AG09319 (cell line): ENCODE data around the gene EID1.
A peak's percentile ranks its signal among the peaks of the same experiment; 100 is the strongest.

Experiments
- DNase-seq: peaks from one replicate; pipeline ENCODE4 v3.0.0-alpha.2; 2010; ENCODE audit warnings: low read depth; ENCODE audit errors: extremely low read depth
- TF ChIP-seq, protein P1 (sequence below): IDR thresholded peaks from 2 replicates; pipeline ENCODE4 v1.5.1; 2011; ENCODE audit warnings: low read depth, mild to moderate bottlenecking, inconsistent platforms, low read length, moderate library complexity

The EID1 gene

DNA sequence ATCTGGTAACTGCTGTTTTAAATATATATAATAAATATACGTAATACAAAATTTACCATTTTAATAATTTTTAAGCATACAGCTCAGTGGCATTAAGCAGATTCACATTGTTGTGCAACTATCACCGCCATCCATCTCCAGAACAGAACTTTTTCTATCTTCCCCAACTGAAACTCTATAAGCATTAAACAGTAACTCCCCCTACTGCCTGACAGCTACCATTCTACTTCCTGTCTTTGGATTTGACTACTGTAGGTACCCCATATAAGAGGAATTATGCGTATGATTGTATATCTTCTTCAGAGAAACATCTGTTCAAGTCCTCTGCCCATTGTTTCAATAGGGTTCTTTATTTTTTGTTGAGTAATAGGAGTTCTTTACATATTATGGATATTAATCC is 36.8 kb downstream of the EID1 start:
- TF ChIP-seq, protein P1, sequence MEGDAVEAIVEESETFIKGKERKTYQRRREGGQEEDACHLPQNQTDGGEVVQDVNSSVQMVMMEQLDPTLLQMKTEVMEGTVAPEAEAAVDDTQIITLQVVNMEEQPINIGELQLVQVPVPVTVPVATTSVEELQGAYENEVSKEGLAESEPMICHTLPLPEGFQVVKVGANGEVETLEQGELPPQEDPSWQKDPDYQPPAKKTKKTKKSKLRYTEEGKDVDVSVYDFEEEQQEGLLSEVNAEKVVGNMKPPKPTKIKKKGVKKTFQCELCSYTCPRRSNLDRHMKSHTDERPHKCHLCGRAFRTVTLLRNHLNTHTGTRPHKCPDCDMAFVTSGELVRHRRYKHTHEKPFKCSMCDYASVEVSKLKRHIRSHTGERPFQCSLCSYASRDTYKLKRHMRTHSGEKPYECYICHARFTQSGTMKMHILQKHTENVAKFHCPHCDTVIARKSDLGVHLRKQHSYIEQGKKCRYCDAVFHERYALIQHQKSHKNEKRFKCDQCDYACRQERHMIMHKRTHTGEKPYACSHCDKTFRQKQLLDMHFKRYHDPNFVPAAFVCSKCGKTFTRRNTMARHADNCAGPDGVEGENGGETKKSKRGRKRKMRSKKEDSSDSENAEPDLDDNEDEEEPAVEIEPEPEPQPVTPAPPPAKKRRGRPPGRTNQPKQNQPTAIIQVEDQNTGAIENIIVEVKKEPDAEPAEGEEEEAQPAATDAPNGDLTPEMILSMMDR = no peak
- DNase-seq = no peak

DNA sequence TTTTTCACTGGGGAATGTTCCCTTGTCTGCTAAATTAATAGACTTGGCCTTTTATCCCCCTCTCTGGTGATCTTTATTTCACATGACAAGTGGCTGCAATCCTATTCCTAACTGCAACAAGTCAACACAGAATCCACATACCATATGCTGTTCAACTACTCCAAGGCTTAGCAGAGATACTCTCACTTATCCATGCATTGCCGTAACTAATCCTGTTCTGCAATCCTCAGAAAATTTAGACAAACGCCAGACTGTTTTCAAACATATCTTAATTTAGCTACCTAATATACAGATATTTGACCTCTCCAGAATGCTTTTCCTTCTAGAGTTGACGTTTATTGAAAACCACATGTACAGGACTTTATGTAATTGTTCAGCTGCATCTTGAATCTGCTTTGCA is 37.9 kb downstream of the EID1 start:
- DNase-seq = no peak

DNA sequence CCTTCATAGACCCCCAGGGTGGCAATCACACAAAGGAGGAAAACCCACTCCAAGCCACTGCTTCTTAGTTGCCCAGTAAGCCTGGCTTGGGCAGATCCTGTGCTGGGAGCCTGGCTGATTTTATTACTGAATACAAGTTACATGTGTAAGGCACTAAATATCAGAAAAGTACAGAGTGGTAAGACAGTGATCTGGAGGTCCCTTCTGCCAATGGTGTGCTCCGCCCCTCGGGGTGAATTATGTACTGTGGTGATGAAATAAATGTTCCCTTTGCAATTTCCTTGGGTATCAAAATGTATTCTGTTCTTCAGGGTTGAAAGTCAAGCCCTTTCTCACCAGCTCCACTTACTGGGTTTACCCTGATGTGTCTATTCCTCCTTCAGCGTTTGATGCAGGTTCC is 38.8 kb downstream of the EID1 start:
- TF ChIP-seq, protein P1 = no peak
- no peak for DNase-seq

More for the DNA sequence above, 37.9 kb downstream of the EID1 start:
- TF ChIP-seq, protein P1 = no peak

DNA sequence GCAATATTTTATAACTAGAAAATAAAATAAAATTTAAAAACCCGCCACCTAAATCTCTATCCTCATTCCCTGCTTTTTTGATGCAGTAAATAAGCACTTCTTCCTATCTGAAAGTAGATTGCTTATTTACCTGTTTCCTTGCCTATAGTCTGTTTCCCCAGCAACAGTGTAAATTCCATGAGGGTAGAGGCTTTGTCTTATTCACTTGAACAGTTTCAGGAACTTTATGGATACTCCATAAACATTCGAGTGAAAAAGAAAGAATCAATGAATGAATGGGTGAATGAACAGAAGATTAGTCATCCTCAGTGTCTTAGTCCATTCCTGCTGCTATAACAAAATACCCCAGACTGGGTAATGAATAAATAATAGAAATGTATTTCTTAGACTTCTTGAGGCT is 44.1 kb downstream of the EID1 start:
- TF ChIP-seq, protein P1 = no peak
- no peak for DNase-seq

DNA sequence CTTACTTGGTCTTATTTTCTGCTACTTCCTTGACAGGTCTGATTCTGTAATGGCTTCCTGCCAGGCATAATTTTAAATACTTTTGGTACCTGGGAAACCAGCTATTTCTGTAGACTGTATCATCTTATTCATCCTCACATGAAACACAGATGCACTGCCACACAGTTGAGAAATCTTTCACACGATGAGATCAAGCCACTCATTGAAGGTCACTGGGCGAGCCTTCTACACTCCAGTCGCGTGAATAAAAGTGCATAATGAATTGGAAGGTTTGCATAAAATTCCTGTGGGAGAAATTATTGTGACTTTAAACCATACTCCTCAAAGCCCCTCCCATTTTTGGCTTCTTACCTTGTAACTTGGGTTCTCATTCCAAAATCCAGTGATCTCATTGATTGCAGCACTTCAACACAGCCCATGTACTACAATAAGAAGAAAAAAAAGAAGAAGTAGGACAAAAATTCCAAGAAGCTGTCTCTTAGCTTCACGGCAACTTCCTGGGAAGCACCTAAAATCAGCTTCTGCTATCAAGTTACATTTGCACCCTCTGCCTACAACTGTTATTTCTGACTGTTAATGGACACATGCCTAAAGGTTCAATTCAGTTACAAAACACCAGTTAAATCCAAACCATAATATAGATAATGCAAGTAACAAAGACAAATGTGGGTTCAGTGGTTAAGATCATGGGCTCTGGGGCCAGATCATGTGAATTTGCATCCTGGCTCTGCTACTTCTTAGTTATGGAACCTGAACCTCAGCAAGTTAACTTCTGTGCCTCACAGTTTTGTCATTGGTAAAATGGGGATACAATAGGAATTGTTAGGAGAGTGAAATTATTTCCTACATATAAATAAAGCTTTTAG is 46.8 kb downstream of the EID1 start:
- no peak for DNase-seq
- TF ChIP-seq, protein P1 = no peak

DNA sequence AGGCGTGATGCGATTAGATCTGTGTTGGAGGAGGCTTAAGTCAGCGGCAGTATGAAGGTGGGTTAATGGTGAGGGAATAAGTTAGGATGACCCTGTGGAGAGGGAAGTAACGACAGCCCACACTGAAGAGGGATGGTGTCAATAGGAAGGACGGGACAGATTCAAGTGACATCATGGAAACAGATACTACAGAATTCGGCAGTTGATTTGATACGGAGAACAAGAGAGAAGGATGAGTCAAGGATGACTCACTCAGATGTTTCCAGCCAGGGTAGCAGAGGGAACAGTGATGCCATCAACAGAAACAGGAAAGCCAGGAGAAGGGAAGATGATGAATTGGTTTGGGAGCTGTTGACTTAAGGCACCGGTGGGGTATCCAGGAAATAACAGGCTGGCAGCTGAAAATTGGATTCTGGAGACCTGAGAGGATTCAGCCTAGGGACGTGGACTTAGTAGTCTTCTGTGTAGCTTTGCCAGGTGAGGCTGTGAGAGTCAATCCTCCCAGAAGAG is 47.8 kb downstream of the EID1 start:
- TF ChIP-seq, protein P1 = no peak
- DNase-seq = peak; percentile 63

DNA sequence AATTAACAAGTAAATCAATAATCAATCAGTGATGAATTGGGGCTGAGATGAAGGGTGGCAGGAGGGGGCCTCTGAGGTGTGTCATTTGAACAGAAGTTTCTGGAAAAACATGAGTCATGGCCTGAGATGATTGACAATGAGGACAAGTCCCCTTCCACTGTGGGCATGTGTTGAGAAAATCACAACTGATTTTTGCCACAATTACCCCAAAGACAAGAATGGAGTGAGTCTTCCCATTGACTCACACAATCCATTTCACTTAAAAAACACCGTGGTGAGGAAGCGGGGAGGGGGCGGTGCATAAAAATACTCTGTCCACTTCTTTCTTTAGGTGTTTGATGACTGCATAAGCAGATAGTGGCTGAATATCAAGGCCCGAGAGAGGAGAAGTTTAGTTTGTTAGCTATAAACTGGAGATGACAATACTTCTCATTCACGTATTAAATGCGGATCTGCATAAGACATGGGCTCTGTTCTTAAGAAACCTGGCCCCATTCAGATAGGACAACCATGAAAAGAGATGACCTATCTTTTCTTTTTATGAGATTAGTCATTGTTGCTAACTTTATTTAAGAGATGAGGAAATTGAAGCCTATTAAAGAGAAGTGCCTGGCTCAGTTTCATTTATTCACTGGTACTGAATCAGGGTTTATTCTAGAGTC is 51.1 kb downstream of the EID1 start:
- DNase-seq = no peak
- TF ChIP-seq, protein P1 = no peak
